Frontal cortex (tissue), 4 donors: ENCODE data around the gene THOC1. TPM values are rescaled to one million over a fixed set of nuclear protein-coding genes. Genes with fewer than 3 reads are reported as not detected.
A peak's percentile ranks its signal among the peaks of the same experiment; 100 is the strongest.

Source experiments
- DNase-seq, 2 donors: peaks; one replicate each; pipeline ENCODE4 v3.0.0; 2012; ENCODE audit warnings: low spot score in 2 of 2
- FAIRE-seq: peaks from 2 replicates; lab custom pipeline; 2012; peaks lifted over from hg19 to GRCh38; lab: Jason Lieb, UNC
- total RNA-seq: library from RNA; depleted of rRNA; stranded (reverse); fragments of >200 nt; gene quantifications from one replicate; pipeline ENCODE4 v1.2.3, GENCODE V29; 2014
- donor health status: control.
- donor health status: control.
- donor health status: control.

Gene THOC1
- total RNA-seq, 1 donor from 2014 or later, result 65.6 TPM

DNA sequence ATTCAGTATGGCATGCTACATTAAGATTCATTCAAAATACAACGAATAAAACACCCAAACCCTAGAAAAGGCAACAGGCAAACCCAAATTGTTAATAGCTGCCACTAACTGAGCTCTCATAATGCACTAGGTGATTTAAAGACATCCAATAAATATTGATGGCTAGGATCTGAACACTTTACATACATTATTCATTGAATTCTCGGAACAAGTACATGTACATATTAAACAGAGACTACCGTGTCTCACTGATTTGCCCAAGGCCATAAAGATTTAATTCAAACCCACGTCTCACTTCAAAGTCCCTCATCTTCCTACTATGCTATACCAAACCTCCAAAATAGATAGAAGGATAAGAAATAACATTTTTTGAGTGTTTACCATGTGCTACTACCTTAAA lies 42.1 kb downstream of the THOC1 start:
- DNase-seq (no peak), FAIRE-seq (no peak)

DNA sequence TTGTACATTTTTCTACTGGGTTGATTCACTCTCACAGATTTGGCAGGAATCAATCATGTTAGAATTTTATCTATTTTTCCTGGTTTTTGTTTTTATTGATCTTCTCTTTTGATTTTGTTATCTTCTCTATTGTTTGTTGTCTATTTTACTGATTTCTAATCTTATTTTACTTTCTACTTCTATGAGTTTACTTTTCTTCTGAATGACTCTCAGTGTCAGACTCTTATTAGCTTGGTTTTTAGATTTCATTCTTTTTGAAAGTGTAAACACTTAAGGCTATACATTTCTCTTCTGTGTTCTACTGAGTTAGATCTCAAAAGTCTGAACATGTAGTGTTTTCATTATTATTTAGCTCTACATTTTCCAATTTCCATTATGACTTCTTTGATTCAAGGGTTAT lies 47.1 kb downstream of the THOC1 start:
- peak; percentile 75 for FAIRE-seq
- DNase-seq, result no peak

DNA sequence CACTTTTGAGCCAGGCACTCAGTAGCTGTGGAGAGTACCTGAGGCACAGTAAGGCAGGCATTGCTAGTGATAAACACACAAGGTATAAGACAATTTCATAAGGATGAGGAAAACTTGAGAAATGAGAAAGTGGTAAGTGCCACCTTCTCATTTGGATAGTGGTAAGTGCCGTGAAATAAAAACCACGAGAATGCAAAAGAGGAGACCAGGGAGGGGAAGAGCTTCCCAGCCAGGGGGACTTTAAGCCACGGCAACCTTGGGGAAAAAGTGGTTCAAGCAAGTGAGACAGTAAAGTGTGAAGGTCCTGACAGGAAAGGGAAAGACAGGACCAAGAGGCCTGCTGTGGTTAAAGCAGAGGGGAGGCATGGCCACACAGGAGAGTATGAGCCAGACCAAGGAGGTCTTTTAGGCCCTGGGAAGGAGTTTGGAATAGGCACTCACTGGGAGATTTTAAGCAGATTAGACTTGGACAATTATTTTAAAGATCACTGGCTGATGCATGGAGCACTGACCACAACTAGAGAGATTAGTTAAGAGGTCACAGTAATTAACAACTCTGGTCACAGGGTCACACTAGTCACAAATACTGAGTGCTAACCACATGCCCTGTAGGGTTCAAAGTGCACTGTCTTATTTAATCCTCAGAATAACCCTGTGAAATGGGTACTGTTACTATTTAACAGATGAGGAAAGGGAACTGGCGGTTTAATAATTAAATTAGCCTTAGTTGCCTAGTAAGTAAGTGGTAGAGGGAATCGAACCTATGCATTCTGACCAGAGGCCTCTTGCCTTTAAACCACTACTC lies 50.1 kb downstream of the THOC1 start:
- FAIRE-seq (no peak), DNase-seq (no peak)

DNA sequence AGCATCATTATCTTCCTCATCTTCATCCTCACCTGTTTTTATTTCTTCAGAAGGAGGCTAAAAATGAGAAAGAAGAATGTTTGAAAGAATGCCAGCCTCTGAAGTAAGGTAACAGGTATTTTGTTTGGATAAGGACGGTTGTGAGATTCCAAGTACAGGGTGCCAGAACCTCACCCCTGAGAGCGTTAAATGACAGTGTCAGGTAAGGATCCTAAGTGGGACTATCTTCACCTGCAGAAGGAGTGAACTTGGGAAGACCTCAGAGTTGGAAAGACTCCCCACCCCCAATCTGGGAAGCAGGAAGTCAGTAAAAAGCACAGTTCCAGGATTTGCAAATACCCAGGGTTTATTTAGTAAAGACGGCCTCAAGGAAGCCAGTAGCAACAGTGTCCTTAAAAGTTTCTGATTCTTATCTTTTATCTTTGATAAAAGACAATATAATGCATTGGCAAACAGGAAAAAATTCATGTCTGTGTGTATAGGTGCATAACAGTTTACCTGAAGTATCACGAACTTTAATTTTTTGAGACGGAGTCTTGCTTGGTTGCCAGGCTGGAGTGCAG lies 52.3 kb downstream of the THOC1 start:
- DNase-seq (no peak), FAIRE-seq (no peak)

DNA sequence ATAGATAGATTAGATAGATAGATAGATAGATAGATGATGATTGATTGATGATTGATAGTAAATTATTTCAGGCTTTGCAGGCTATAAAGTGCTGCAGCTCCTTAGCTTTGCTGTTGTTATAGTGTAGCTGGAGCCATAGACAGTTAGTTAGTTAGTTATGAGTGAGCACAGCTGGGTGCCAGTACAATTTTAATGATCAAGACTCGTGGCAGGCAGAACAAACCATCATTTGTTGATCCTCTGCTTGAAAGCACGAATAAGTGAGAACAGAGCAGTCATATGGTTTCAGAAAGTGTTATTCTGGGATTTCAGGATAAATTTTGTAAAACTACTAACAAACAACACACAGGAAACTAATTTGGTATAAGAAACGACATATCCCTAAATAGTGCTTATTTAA lies 53.9 kb downstream of the THOC1 start:
- DNase-seq, result no peak
- FAIRE-seq, result no peak

DNA sequence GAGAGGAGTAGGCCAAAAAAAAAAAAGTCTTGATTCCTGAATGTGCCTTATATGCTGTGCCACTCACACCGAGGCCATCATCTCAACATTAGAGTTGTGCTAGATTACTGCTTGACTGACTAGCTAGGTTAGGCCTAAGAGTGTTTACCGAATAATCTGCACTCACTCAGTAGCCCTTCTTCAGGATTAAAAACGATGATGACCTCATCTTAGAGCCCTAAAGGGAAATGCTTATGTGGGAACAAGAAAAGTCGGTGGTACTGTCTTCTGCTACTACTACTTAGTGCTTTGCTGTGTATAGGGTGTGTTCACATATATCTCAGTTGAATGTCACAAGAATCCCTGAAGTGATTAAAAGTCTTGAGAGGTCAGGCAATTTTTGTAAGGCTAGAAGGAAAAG lies 54.3 kb downstream of the THOC1 start:
- FAIRE-seq (no peak), DNase-seq (no peak)

DNA sequence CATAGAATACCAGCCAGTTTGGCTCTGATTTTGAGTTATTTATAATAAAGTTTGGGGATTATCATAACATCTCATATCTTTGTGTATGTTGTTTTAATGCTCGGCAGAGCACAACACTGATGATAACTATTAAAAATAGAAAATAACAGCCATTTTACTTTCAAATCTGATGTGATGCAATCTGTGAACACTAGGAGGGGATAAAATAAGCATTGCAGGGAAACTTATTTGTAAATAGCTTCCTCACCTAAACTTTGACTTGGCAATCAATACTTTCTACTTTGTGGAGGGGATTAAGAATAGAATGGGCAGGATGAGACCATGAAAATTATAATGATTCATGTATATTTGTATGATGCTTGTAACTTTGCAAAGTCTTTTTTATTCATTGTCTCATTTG lies 55.1 kb downstream of the THOC1 start:
- no peak for DNase-seq
- FAIRE-seq, result no peak

DNA sequence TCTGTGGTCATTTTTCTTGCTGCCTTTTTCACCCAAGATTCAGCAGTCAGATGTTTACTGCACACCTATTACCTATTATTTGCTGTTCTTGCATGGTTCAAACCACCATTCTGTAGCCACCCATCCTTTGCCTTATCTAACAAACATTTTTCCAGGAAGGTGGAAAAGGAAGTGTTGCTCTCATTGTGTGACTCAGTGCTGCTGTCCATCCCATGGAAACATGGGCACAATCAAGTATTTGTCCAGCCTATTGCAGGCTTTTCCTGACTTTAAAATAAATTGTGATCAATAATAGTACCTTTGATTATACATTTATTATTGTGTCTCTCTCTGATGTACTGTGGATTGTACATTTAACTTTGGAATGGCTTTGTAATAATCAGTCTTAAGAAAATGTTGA lies 56.3 kb downstream of the THOC1 start:
- no peak for DNase-seq
- no peak for FAIRE-seq

GRCh38 chr18:210733-211132 lies 57.1 kb downstream of the THOC1 start:
- DNase-seq, result no peak
- FAIRE-seq, result no peak

GRCh38 chr18:210075-210474 lies 57.8 kb downstream of the THOC1 start:
- DNase-seq (no peak), FAIRE-seq (no peak)

DNA sequence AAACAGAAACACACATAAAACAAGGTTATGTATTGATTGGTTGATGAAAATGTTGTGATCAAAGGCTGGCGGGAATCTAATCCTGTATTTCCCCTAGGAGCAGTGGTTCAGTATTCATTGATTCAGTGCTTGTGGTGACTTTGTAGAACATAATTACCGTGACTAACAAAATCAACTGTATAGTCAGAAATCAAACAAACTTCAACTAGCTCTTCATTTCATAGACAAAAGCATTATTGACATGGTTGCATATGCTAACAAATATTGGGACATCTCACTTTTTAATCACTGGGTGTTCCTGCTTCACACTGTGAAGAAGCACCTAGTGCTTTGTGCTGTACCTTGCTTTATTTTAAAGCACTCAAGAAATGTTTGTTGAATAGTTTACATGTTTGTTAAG lies 68.1 kb downstream of the THOC1 start:
- DNase-seq (no peak), FAIRE-seq (no peak)

GRCh38 chr18:199214-199613 lies 68.6 kb downstream of the THOC1 start:
- DNase-seq (no peak), FAIRE-seq (no peak)

DNA sequence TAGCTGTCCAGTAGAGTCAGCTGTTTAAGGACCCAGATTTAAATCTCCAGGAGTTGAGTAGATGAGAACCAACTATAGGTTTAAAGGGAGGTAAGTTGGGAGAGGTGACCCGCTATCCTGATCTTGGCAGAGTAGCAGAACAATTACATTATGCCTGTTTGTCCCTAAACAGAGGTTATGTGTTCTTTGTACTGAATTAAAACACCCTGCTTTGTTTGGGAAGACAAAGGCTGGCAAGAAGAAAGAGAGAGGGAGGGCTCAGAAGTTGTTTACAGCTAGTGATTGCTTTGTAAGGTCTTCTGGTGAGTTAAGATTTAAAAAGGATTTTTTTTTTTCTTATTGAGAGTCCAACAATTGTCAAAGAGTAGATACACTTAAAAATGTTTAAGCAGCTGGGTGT lies 72.2 kb downstream of the THOC1 start:
- FAIRE-seq, result no peak
- DNase-seq, result no peak

DNA sequence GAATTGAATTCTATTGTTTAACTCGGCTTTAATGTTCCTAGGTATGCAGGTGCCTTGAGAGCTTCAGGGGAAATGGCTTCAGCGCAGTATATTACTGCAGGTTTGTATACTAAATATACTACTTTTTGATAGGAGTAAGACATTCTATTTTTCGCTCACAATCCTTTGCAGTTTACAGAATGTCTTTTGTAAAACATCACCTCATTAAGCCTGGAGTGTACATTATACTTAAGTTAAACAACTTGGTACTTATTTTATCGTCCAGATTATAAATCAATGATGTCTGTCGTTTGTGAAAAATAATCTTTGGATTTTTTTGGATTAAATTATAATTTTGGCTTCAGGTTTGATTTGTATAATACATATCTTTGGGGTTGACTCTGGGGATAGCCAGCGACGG lies 75.0 kb downstream of the THOC1 start:
- DNase-seq (no peak), FAIRE-seq (no peak)

DNA sequence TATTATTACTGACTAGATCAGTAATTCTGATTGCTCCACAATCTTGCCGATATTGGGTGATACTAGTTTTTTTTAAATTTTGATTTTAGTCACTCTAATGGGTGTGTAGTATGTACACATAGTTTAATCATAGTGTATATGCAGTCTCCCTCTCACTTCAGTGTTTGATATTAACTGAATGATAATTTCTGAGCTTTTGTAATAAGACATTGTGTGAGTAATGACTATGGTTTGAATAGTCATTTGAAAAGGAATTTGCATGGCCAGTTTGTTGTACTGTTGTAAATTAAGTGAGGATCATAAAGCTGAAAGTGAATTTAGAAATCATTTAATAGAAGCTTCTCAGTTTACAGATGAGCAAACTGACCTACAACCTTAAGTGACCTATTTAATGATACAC lies 76.1 kb downstream of the THOC1 start:
- no peak for FAIRE-seq
- DNase-seq, result no peak

GRCh38 chr18:189254-189653 lies 78.6 kb downstream of the THOC1 start:
- DNase-seq (no peak), FAIRE-seq (no peak)

- DNase-seq (no peak), FAIRE-seq (no peak)
Measured at GRCh38 chr18:183769-184168, 84.1 kb downstream of the THOC1 start.

- no peak for FAIRE-seq
- DNase-seq, result no peak
Measured at GRCh38 chr18:181711-182110, 86.1 kb downstream of the THOC1 start.

- FAIRE-seq (no peak), DNase-seq (no peak)
Measured at GRCh38 chr18:179499-179898, 88.3 kb downstream of the THOC1 start.

DNA sequence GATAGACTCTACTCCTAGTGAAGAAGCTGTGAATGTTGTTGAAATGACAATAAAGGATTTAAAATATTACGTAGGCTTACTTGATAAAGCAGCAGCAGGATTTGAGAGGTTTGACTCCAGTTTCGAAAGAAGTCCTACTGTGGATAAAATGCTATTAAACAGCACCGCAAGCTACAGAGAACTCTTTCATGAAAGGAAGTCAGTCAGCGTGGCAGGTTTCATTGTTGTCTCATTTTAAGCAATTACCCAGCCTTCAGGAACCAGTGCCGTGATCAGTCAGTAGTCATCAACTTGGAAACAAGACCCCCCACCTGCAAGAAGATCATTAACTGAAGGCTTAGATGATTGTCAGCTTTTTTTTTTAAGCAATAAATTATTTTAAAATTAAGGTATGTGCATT lies 95.5 kb downstream of the THOC1 start:
- FAIRE-seq (no peak), DNase-seq (no peak)
